Nephron progenitor cell (in vitro differentiated cells): ENCODE measurements around the gene CSF1R.
A peak's percentile ranks its signal among the peaks of the same experiment; 100 is the strongest.

Source experiments
- DNase-seq: peaks from one replicate; pipeline ENCODE4 v3.0.0; 2021
- H3K27ac Mint-ChIP-seq: 2 replicates; pipeline ENCODE4 v1.8.0; 2021; ENCODE audit warnings: mild to moderate bottlenecking, moderate library complexity, mixed read lengths
- H3K27me3 Mint-ChIP-seq: 2 replicates; pipeline ENCODE4 v1.8.0; 2021; ENCODE audit warnings: mild to moderate bottlenecking, low read depth, mixed read lengths; ENCODE audit not compliant: poor library complexity
- H3K36me3 Mint-ChIP-seq: 2 replicates; pipeline ENCODE4 v1.8.0; 2021; ENCODE audit warnings: low read depth, mixed read lengths
- H3K4me1 Mint-ChIP-seq: 2 replicates; pipeline ENCODE4 v1.8.0; 2021; ENCODE audit warnings: mixed read lengths
- H3K4me3 Mint-ChIP-seq: 2 replicates; pipeline ENCODE4 v1.8.0; 2021; ENCODE audit warnings: mild to moderate bottlenecking, moderate library complexity, mixed read lengths
- H3K9me3 Mint-ChIP-seq: 2 replicates; pipeline ENCODE4 v1.8.0; 2021; ENCODE audit warnings: mild to moderate bottlenecking, moderate library complexity, mixed read lengths
- CTCF ChIP-seq: fragments of 200-600 bp; sonication (generic); IDR thresholded peaks from 2 replicates; pipeline ENCODE4 v1.5.0; 2021; ENCODE audit warnings: antibody characterized with exemption

Gene CSF1R

GRCh38 chr5:150131978-150132694, 45.8 kb upstream of the CSF1R start:
- H3K4me1 Mint-ChIP-seq = peaks cover 73% of the 10 kb centered on the region
- H3K4me3 Mint-ChIP-seq = no peak overlapping the region
- H3K27ac Mint-ChIP-seq = peak overlapping the region; percentile 9
- H3K27me3 Mint-ChIP-seq = peaks cover 6% of the 10 kb centered on the region
- no peak for DNase-seq
- no peak for TF ChIP-seq CTCF
- H3K9me3 Mint-ChIP-seq = no peaks in the 10 kb centered on the region
- peaks cover 42% of the 10 kb centered on the region for H3K36me3 Mint-ChIP-seq

- Mint-ChIP-seq H3K27me3 (peaks cover 6% of the 10 kb centered on the region), H3K27ac (peak overlapping the region; percentile 50), H3K36me3 (peaks cover 43% of the 10 kb centered on the region), H3K4me3 (no peak overlapping the region), H3K9me3 (no peaks in the 10 kb centered on the region), H3K4me1 (peaks cover 66% of the 10 kb centered on the region)
- no peak for DNase-seq
- TF ChIP-seq CTCF = no peak
Observed at GRCh38 chr5:150131461-150131860, 45.1 kb upstream of the CSF1R start.

GRCh38 chr5:150130493-150130922, 44.2 kb upstream of the CSF1R start:
- no peak for TF ChIP-seq CTCF
- H3K27ac Mint-ChIP-seq = peak overlapping the region; percentile 25
- peaks cover 52% of the 10 kb centered on the region for H3K36me3 Mint-ChIP-seq
- H3K4me3 Mint-ChIP-seq = no peak overlapping the region
- H3K27me3 Mint-ChIP-seq = peaks cover 10% of the 10 kb centered on the region
- H3K9me3 Mint-ChIP-seq = no peaks in the 10 kb centered on the region
- DNase-seq = no peak
- H3K4me1 Mint-ChIP-seq = peaks cover 57% of the 10 kb centered on the region

- peak; percentile 81 for DNase-seq
- Mint-ChIP-seq H3K9me3 (no peaks in the 10 kb centered on the region), H3K27me3 (peaks cover 10% of the 10 kb centered on the region), H3K4me1 (peaks cover 54% of the 10 kb centered on the region), H3K36me3 (peaks cover 58% of the 10 kb centered on the region), H3K27ac (peak overlapping the region; percentile 95), H3K4me3 (no peak overlapping the region)
- TF ChIP-seq CTCF = peak; percentile 88
Observed at GRCh38 chr5:150129813-150130492, 43.6 kb upstream of the CSF1R start.

- peaks cover 60% of the 10 kb centered on the region for H3K36me3 Mint-ChIP-seq
- TF ChIP-seq CTCF = no peak
- H3K4me3 Mint-ChIP-seq = no peak overlapping the region
- H3K27me3 Mint-ChIP-seq = peaks cover 10% of the 10 kb centered on the region
- DNase-seq = no peak
- H3K27ac Mint-ChIP-seq = no peak overlapping the region
- peaks cover 51% of the 10 kb centered on the region for H3K4me1 Mint-ChIP-seq
- H3K9me3 Mint-ChIP-seq = no peaks in the 10 kb centered on the region
Observed at GRCh38 chr5:150129454-150129812, 43.1 kb upstream of the CSF1R start.

GRCh38 chr5:150126921-150127265, 40.5 kb upstream of the CSF1R start:
- TF ChIP-seq CTCF = no peak
- no peak for DNase-seq
- peaks cover 44% of the 10 kb centered on the region for H3K36me3 Mint-ChIP-seq
- H3K4me1 Mint-ChIP-seq = peaks cover 31% of the 10 kb centered on the region
- no peak overlapping the region for H3K27ac Mint-ChIP-seq
- H3K9me3 Mint-ChIP-seq = no peaks in the 10 kb centered on the region
- peaks cover 10% of the 10 kb centered on the region for H3K27me3 Mint-ChIP-seq
- H3K4me3 Mint-ChIP-seq = no peak overlapping the region
